Esophagus (tissue), 2 donors: ENCODE results near the gene LEF1. TPM values are rescaled to one million over a fixed set of nuclear protein-coding genes. Genes with fewer than 3 reads are reported as not detected.

Experiments
- H3K27ac ChIP-seq, 2 donors: one replicate each; pipeline ENCODE4 v1.5.1; 2013; ENCODE audit warnings: low read depth in 2 of 2, mild to moderate bottlenecking in 2 of 2, inconsistent platforms in 1 of 2, low read length in 1 of 2, moderate library complexity in 1 of 2
- H3K27me3 ChIP-seq, 2 donors: one replicate each; pipeline ENCODE4 v1.6.1; 2013; ENCODE audit warnings: low read length in 2 of 2, control low read depth in 1 of 2, mild to moderate bottlenecking in 1 of 2; ENCODE audit not compliant: insufficient read depth in 2 of 2, control insufficient read depth in 1 of 2
- H3K36me3 ChIP-seq, 2 donors: one replicate each; pipeline ENCODE4 v1.6.1; 2013; ENCODE audit warnings: low read length in 1 of 2; ENCODE audit not compliant: control insufficient read depth in 2 of 2, insufficient read depth in 2 of 2
- H3K4me1 ChIP-seq, 2 donors: one replicate each; pipeline ENCODE4 v1.6.1; 2013; ENCODE audit warnings: low read length in 1 of 2; ENCODE audit not compliant: control insufficient read depth in 2 of 2, insufficient read depth in 2 of 2
- H3K4me3 ChIP-seq, 2 donors: one replicate each; pipeline ENCODE4 v1.5.1; 2013; ENCODE audit warnings: low read length in 2 of 2, mild to moderate bottlenecking in 2 of 2, low read depth in 1 of 2, moderate library complexity in 1 of 2
- H3K9me3 ChIP-seq, 2 donors: one replicate each; pipeline ENCODE4 v1.6.1; 2013; ENCODE audit warnings: mild to moderate bottlenecking in 2 of 2, low read depth in 1 of 2, low read length in 1 of 2, moderate library complexity in 1 of 2; ENCODE audit not compliant: control insufficient read depth in 2 of 2, insufficient read depth in 1 of 2
- WGBS, 2 donors: extraction: QIAGEN DNeasy Blood & Tissue Kit; methylation state at CpG; one replicate each; pipeline ENCODE4 v1.1.7; 2013; 5-methylcytosine and 5-hydroxymethylcytosine counted together
- polyA plus RNA-seq, 2 donors: library from polyadenylated mRNA; stranded (reverse); fragments of 200-250 nt; gene quantifications; one replicate each; pipeline ENCODE4 v1.2.3, GENCODE V29; 2013
- donor health status: healthy with polysubstance abuse.
- donor health status: Bipolar disorder and iron deficiency.

The LEF1 gene
- polyA plus RNA-seq, 2 donors = 4.6 to 7.4 TPM

DNA sequence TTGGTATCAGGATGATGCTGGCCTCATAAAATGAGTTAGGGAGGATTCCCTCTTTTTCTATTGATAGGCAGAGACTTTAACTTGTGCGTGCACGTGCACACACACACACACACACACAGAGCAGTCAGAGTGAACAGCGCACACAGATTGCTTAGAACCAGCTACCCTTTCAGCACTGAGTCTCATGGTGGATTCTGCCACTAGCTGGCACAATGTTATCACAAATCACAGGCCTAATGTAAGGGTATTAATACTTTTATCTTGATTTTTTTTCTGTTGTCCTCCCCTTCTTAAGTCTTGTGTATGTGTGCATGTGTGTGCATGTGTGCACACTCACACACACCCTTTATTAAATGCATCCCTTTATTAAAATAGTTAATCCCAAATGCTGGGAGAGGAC lies 125.8 kb downstream of the LEF1 start:
- Histone ChIP-seq H3K27me3 (no peaks in the 10 kb centered on the region), H3K36me3 (no peaks in the 10 kb centered on the region), H3K4me3 (no peak overlapping the region), H3K9me3 (no peaks in the 10 kb centered on the region), H3K27ac (no peak overlapping the region), H3K4me1 (peaks cover 2 to 4% of the 10 kb centered on the region in 2 donors)
- WGBS, 2 donors = 92 to 94% methylated on average over 3 of the region's 3 CpGs

DNA sequence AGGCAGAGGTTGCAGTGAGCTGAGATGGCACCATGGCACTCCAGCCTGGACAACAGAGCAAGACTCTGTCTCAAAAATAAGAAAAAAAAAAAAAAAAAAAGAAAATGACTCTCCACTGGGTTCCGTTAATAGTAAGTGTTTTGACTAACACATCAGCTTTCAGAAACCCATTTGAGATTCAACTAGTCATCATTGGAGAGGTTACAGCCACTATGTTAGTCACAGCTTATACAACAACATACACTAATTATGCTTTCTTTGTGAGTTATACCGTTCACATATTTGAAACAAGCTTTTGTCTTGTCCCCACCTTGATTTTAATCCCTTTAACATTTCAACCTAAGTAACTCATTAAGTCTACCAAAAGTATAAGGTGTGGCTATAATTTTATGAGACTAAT lies 130.8 kb downstream of the LEF1 start:
- Histone ChIP-seq H3K27me3 (no peaks in the 10 kb centered on the region), H3K27ac (no peak overlapping the region)
- WGBS, 2 donors = 72 to 83% methylated on average over 2 of the region's 2 CpGs

DNA sequence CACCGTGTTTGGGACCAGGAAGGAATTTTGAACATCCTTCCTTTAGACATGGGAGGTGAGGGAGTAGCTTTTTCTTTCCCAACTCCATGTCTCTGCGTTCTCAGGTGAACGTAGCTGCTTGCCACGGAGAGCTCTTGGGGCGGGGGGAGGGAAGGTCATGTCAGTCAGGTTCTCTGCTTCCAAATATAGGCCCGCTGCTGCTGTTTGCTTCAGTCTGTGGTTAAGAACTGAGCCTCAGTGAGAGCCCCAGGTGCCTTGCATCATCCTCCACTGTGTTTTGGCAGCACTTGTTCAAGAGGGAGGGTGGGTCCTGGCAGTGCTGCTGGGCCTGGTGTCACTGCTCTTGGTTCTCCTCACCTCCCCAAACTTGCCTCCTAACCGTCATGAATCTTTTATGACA lies 132.5 kb downstream of the LEF1 start:
- H3K36me3 ChIP-seq = peaks cover 0 to 8% of the 10 kb centered on the region in 2 donors
- no peaks in the 10 kb centered on the region for H3K9me3 ChIP-seq
- H3K27ac ChIP-seq = no peak overlapping the region
- H3K4me1 ChIP-seq = no peaks in the 10 kb centered on the region
- H3K27me3 ChIP-seq = no peaks in the 10 kb centered on the region
- no peak overlapping the region for H3K4me3 ChIP-seq
- 79 to 82% methylated on average over 7 of the region's 7 CpGs for WGBS, 2 donors

More for the DNA sequence above, 130.8 kb downstream of the LEF1 start:
- H3K4me1 ChIP-seq = no peaks in the 10 kb centered on the region
- H3K9me3 ChIP-seq = no peaks in the 10 kb centered on the region
- peaks cover 0 to 8% of the 10 kb centered on the region in 2 donors for H3K36me3 ChIP-seq
- no peak overlapping the region for H3K4me3 ChIP-seq

DNA sequence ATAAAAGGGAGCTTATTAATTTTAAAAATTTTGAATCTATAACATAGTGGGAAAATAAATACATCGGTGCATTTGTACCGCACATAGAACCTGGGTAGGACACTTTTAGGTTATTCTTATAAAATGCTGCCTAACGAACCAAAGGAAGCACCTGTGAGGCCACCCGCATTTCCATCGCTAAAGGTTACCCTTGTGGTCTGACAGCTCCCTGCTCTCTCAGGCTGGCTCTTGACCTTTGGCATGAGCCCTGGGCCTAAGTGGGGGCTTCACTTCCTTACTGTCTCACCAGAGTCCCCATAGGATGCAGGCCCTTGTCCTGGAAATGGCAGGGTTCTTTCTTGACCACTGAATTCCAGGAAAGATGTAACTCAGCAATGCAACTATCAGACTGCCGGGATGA lies 133.0 kb downstream of the LEF1 start:
- 83 to 85% methylated on average over 6 of the region's 6 CpGs for WGBS, 2 donors

DNA sequence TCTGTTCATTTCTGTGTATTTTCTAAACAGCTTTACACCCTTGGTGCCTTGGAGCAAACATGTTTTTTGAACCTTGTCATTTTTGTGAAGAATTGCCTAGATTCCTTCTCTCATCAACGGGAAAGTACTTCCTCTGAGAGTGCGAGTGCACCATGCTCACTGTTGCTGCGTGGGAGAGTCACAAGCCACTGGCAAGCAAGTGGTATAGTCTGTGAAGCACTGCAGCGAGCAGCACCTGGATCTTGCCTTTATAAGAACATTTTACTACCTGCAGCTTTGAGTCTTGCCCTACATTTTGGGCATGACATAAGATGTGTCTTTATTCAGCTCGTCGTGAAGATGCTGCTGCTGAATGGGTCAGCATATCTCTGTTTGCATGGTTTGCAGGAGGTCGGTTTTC lies 134.2 kb downstream of the LEF1 start:
- Histone ChIP-seq H3K4me3 (no peak overlapping the region), H3K4me1 (no peaks in the 10 kb centered on the region), H3K27me3 (no peaks in the 10 kb centered on the region), H3K27ac (no peak overlapping the region), H3K36me3 (peaks cover 0 to 14% of the 10 kb centered on the region in 2 donors), H3K9me3 (no peaks in the 10 kb centered on the region)
- 84 to 86% methylated on average over 7 of the region's 7 CpGs for WGBS, 2 donors

More for the DNA sequence above, 133.0 kb downstream of the LEF1 start:
- H3K27ac ChIP-seq = no peak overlapping the region
- H3K36me3 ChIP-seq = peaks cover 0 to 8% of the 10 kb centered on the region in 2 donors
- H3K9me3 ChIP-seq = no peaks in the 10 kb centered on the region
- no peak overlapping the region for H3K4me3 ChIP-seq
- no peaks in the 10 kb centered on the region for H3K27me3 ChIP-seq
- no peaks in the 10 kb centered on the region for H3K4me1 ChIP-seq

DNA sequence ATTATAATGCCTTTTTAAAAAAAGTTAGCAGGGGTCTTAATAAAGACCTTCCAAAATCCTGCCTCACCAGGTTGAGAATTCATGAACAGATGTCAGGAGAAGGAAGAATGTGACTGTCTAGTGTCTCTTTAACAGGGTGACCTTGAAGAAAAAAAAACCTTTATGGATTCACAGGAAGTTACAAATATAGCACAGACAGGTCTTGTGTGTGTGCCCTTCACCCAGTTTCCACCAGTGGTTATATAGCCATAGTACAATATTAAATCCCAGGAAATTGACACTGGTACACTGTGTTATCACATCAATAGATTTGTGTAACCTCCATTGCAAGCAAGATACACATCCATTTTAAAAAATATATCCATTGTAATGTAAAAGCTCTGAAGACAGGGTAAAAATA lies 135.4 kb downstream of the LEF1 start:
- Histone ChIP-seq H3K27me3 (no peaks in the 10 kb centered on the region), H3K36me3 (peaks cover 6 to 22% of the 10 kb centered on the region in 2 donors), H3K27ac (no peak overlapping the region), H3K9me3 (peaks cover 0 to 2% of the 10 kb centered on the region in 2 donors), H3K4me1 (no peaks in the 10 kb centered on the region), H3K4me3 (no peak overlapping the region)

DNA sequence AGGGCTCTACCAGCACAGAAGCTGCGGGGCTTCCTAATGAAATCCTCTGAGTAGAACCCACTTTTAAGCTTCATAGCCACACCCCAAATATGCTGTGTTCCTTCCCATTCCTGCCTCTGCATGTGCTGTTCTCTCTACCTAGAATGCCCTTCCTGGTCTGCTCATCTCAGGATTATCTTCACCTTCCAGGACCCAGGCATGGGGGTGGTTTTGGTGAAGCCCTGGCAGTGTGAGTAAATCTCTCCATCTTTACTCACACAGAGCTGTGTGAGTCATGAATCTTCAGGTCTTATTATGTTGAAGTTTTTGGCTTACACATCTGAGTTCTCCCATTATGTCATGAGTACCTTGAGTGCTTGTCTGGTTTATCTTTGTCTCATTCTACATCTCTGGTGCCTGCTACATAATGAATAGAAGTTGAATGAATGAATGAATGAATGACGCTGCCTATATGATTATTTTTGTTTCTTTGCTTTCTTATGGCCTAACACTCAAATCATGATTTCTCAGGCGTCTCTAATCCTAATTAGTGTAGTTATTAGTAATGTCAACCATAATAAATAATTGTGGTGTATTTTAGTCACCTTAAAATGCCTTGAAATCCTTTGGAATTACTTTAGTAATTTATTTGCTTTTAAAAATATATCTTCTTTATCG lies 137.2 kb downstream of the LEF1 start:
- H3K27me3 ChIP-seq = no peaks in the 10 kb centered on the region
- H3K36me3 ChIP-seq = peaks cover 6 to 25% of the 10 kb centered on the region in 2 donors
- no peaks in the 10 kb centered on the region for H3K4me1 ChIP-seq
- H3K9me3 ChIP-seq = peaks cover 0 to 2% of the 10 kb centered on the region in 2 donors
- no peak overlapping the region for H3K27ac ChIP-seq
- H3K4me3 ChIP-seq = no peak overlapping the region
- WGBS, 2 donors = 91 to 95% methylated on average over 4 of the region's 4 CpGs

DNA sequence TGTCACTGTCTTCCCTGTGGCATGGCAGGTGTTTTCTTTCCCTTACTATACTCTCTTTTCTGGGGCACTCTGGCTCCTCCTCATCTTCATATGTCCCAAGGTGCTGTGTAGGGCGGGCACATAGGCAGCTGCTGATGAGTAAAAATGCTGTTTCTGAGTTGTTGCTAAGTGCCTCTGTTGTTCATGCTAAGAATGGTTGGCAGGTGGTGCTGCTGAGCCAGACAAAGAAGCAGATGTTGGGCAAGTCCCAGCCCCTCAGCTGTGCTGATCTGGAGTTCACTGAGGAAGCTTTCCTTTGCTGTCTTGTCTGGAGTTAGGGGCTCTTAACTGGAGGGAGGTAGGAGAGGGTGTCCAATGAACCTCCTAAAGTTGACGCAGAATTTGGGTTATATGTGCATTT lies 138.4 kb downstream of the LEF1 start:
- H3K36me3 ChIP-seq = peaks cover 6 to 23% of the 10 kb centered on the region in 2 donors

DNA sequence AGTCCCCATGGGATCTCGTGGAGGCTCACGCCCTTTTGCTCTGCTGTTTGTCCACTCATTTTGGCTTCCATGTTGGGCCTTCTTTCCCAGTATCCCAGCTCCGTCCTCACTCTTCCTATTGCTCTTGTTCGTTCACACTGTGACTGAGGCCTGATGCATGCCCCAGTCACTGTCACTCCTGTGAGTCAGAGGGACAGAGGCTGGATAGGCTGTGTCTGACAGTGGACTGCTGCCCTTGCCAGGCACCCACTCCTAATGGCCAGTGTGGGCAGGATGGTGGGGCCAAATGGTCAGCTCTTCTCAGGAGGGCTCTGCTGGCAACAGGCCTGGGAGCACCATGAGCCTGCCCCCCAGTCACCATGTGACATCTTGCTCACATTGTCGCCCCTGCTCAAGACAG lies 139.0 kb downstream of the LEF1 start:
- peaks cover 6 to 22% of the 10 kb centered on the region in 2 donors for H3K36me3 ChIP-seq
- H3K27ac ChIP-seq = no peak overlapping the region

More for the DNA sequence above, 138.4 kb downstream of the LEF1 start:
- Histone ChIP-seq H3K4me1 (no peaks in the 10 kb centered on the region), H3K4me3 (no peak overlapping the region), H3K9me3 (peaks cover 0 to 2% of the 10 kb centered on the region in 2 donors), H3K27me3 (no peaks in the 10 kb centered on the region), H3K27ac (no peak overlapping the region)
- 80 to 83% methylated on average over 2 of the region's 2 CpGs for WGBS, 2 donors

More for the DNA sequence above, 139.0 kb downstream of the LEF1 start:
- no peaks in the 10 kb centered on the region for H3K4me1 ChIP-seq
- WGBS, 2 donors = 88 to 91% methylated on average over 5 of the region's 5 CpGs
- no peaks in the 10 kb centered on the region for H3K27me3 ChIP-seq
- H3K9me3 ChIP-seq = peaks cover 0 to 2% of the 10 kb centered on the region in 2 donors
- no peak overlapping the region for H3K4me3 ChIP-seq
